OCI-LY1 (cell line): ENCODE measurements around the gene INPP5B.

Experiments
- H2AFZ ChIP-seq: fragments of 200-600 bp; sonication (generic), shearing (Covaris generic); 2 replicates; pipeline ENCODE4 v1.6.0; 2014; ENCODE audit warnings: antibody characterized with exemption, mild to moderate bottlenecking, low read length
- H3F3A ChIP-seq: fragments of 200-600 bp; sonication (generic), shearing (Covaris generic); 2 replicates; pipeline ENCODE4 v1.6.0; 2014; ENCODE audit warnings: mild to moderate bottlenecking, antibody characterized with exemption, low read length, moderate library complexity; ENCODE audit not compliant: insufficient read depth
- H3K27ac ChIP-seq: fragments of 200-600 bp; sonication (generic); 2 replicates; pipeline ENCODE4 v1.5.1; 2014; ENCODE audit warnings: low read length, mixed run types, mild to moderate bottlenecking, low read depth; ENCODE audit not compliant: poor library complexity, severe bottlenecking
- H3K27me3 ChIP-seq: fragments of 200-600 bp; sonication (generic); 2 replicates; pipeline ENCODE4 v1.6.0; 2014; ENCODE audit warnings: antibody characterized with exemption, mild to moderate bottlenecking, low read length, moderate library complexity; ENCODE audit not compliant: insufficient read depth
- H3K36me3 ChIP-seq: fragments of 200-600 bp; sonication (generic); 2 replicates; pipeline ENCODE4 v1.6.1; 2014; ENCODE audit warnings: mild to moderate bottlenecking, antibody characterized with exemption, low read length, moderate library complexity, mixed read lengths; ENCODE audit not compliant: insufficient read depth
- H3K4me1 ChIP-seq: fragments of 200-600 bp; sonication (generic); 2 replicates; pipeline ENCODE4 v1.5.1; 2014; ENCODE audit warnings: mild to moderate bottlenecking, low read length, moderate library complexity; ENCODE audit not compliant: insufficient read depth, severe bottlenecking
- H3K4me2 ChIP-seq: fragments of 200-600 bp; sonication (generic), shearing (Covaris generic); 2 replicates; pipeline ENCODE4 v1.6.1; 2014; ENCODE audit warnings: low read length
- H3K4me3 ChIP-seq: fragments of 200-600 bp; sonication (generic); 2 replicates; pipeline ENCODE4 v1.5.1; 2014; ENCODE audit warnings: low read length, low read depth, mild to moderate bottlenecking, mixed read lengths; ENCODE audit not compliant: poor library complexity, severe bottlenecking
- H3K79me2 ChIP-seq: fragments of 200-600 bp; shearing (Covaris generic); 2 replicates; pipeline ENCODE4 v1.6.1; 2016; ENCODE audit warnings: mixed run types, low read length, mixed read lengths; ENCODE audit not compliant: insufficient read depth
- H3K9ac ChIP-seq: fragments of 200-600 bp; sonication (generic), shearing (Covaris generic); 2 replicates; pipeline ENCODE4 v1.6.1; 2014; ENCODE audit warnings: mild to moderate bottlenecking, low read length, mixed read lengths
- H3K9me2 ChIP-seq: fragments of 200-600 bp; sonication (generic), shearing (Covaris generic); 2 replicates; pipeline ENCODE4 v1.6.1; 2014; ENCODE audit warnings: low read depth, mild to moderate bottlenecking, low read length, mixed read lengths
- H3K9me3 ChIP-seq: fragments of 200-600 bp; shearing (Covaris generic); 2 replicates; pipeline ENCODE4 v1.6.1; 2014; ENCODE audit warnings: low read length, mixed read lengths
- H4K20me1 ChIP-seq: fragments of 200-600 bp; sonication (generic), shearing (Covaris generic); 2 replicates; pipeline ENCODE4 v1.6.0; 2016; ENCODE audit warnings: mild to moderate bottlenecking, low read length; ENCODE audit not compliant: insufficient read depth
- EZH2 ChIP-seq: fragments of 200-600 bp; sonication (generic), shearing (Covaris generic); IDR thresholded peaks from 2 replicates; pipeline ENCODE4 v1.8.0; 2017; ENCODE audit warnings: borderline replicate concordance, mixed run types, mild to moderate bottlenecking, antibody characterized with exemption, low read length, moderate library complexity, mixed read lengths
- TF ChIP-seq, protein P1 (sequence below): fragments of 200-600 bp; sonication (generic), shearing (Covaris generic); IDR thresholded peaks from 2 replicates; pipeline ENCODE4 v1.5.1; 2017; ENCODE audit warnings: mild to moderate bottlenecking, antibody characterized with exemption, low read length, moderate library complexity, mixed read lengths

Gene INPP5B

DNA sequence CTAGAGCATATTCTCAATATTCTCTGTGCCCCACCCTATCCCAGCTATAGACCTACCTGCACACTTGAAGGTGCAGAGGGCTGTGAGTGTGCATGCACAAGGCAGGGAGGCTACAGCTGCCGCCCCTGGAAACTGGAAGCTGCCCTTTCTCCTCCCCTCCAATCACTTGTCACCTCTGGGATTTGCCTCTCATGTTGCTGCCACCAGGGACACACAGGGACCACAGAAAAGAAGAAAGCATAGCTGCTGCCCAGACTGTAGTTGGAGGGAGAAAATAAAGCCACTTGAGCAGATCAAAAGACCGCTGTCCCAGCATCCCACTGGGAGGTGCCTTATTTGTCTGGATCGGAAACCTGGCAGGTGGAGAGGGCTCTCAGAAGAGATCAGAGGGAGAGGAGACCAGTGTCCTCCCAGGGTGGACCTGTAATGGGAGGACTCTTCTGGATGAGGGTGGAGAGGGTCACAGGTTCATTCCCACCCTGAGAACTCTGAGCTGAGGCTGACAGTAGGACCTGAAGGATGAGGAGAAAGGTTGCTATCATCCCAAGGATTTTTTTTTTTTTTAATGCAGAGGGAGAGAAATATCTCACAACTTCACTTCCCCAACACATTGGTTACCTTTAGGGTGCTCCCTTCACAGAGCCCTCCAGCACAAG lies 7.6 kb upstream of the INPP5B start:
- TF ChIP-seq EZH2, result no peak
- TF ChIP-seq, protein P1, sequence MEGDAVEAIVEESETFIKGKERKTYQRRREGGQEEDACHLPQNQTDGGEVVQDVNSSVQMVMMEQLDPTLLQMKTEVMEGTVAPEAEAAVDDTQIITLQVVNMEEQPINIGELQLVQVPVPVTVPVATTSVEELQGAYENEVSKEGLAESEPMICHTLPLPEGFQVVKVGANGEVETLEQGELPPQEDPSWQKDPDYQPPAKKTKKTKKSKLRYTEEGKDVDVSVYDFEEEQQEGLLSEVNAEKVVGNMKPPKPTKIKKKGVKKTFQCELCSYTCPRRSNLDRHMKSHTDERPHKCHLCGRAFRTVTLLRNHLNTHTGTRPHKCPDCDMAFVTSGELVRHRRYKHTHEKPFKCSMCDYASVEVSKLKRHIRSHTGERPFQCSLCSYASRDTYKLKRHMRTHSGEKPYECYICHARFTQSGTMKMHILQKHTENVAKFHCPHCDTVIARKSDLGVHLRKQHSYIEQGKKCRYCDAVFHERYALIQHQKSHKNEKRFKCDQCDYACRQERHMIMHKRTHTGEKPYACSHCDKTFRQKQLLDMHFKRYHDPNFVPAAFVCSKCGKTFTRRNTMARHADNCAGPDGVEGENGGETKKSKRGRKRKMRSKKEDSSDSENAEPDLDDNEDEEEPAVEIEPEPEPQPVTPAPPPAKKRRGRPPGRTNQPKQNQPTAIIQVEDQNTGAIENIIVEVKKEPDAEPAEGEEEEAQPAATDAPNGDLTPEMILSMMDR, result no peak
- no peak overlapping the region for H3K4me2 ChIP-seq
- H3K27me3 ChIP-seq, result no peaks in the 10 kb centered on the region
- no peak overlapping the region for H3K27ac ChIP-seq
- no peaks in the 10 kb centered on the region for H3F3A ChIP-seq
- no peaks in the 10 kb centered on the region for H4K20me1 ChIP-seq
- no peaks in the 10 kb centered on the region for H3K9me3 ChIP-seq
- H3K79me2 ChIP-seq, result no peaks in the 10 kb centered on the region
- H3K4me1 ChIP-seq, result no peaks in the 10 kb centered on the region
- no peaks in the 10 kb centered on the region for H3K9me2 ChIP-seq
- no peak overlapping the region for H2AFZ ChIP-seq
- no peak overlapping the region for H3K4me3 ChIP-seq
- no peak overlapping the region for H3K9ac ChIP-seq
- peaks cover 26% of the 10 kb centered on the region for H3K36me3 ChIP-seq

DNA sequence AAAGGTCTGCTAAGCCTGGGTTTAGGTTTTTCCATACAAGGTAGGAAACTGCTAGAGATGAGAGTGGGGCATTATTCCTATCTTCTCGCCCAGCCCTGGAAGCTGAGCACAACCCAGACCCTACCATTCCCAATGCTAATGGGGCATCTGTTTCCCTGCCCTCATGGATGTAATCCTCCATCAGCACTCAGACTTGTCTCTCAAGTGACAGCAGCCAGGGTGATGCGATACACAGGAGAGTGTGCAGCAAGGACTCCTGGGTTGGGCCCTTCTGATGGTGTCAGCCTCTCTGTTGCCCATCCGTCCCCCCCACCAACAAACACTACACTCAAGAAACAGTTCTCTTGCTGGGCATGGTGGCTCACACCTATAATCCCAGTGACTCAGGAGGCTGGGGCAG lies 5.9 kb upstream of the INPP5B start:
- Histone ChIP-seq H3K79me2 (no peaks in the 10 kb centered on the region), H4K20me1 (no peaks in the 10 kb centered on the region), H3K4me3 (no peak overlapping the region), H3K9me2 (no peaks in the 10 kb centered on the region), H3K27ac (no peak overlapping the region), H3K27me3 (no peaks in the 10 kb centered on the region), H3K4me1 (peaks cover 5% of the 10 kb centered on the region), H3K4me2 (no peak overlapping the region), H3K9me3 (no peaks in the 10 kb centered on the region), H2AFZ (no peak overlapping the region), H3K36me3 (peaks cover 9% of the 10 kb centered on the region), H3F3A (no peaks in the 10 kb centered on the region), H3K9ac (no peak overlapping the region)
- TF ChIP-seq, protein P1, result no peak
- TF ChIP-seq EZH2, result no peak

DNA sequence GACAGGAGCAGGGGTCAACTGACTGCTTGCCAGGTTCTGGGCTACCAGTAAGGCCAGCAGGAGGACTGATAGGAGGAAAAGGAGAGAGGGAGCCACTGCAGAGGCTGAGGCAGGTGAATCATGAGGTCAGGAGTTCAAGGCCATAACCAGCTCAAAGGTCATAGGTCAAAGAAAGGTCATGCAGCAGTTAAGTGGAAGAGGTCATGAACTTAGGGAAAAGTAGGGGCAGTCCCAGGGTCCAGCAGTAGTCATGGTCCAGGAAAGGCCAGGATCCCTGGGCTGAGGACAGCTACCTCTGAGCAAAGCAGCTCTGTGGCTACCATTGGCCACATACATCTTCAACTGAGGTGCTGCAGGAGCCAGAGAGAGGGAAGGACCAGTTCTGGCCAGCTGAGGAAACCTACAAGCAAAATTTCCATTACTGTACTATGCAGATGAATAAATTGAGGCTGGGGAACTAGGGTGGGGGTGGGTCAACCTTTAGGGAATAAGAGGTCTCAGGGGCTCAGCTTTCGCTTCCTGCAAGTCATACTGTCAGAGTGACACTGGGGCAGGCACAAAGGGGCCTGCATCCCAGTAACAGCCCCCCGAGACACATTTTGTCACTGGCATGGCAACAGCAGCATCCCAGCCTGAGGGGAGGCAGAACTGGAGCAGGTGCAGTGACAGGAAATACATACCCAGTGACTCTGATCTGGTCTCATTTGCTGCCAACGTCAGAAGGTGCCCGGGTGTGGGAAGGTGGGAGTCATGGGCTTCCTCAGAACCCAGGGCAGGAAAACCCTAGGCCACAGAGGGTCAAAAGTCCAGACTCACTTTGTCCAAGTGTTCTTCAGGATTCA lies 5.2 kb upstream of the INPP5B start:
- no peaks in the 10 kb centered on the region for H3F3A ChIP-seq
- H3K9me3 ChIP-seq, result no peaks in the 10 kb centered on the region
- no peaks in the 10 kb centered on the region for H3K27me3 ChIP-seq
- peaks cover 2% of the 10 kb centered on the region for H3K36me3 ChIP-seq
- H3K4me2 ChIP-seq, result no peak overlapping the region
- H3K4me1 ChIP-seq, result peaks cover 13% of the 10 kb centered on the region
- no peak overlapping the region for H3K9ac ChIP-seq
- no peak overlapping the region for H3K4me3 ChIP-seq
- H3K79me2 ChIP-seq, result no peaks in the 10 kb centered on the region
- no peaks in the 10 kb centered on the region for H4K20me1 ChIP-seq
- no peak overlapping the region for H3K27ac ChIP-seq
- H3K9me2 ChIP-seq, result no peaks in the 10 kb centered on the region
- no peak for TF ChIP-seq EZH2
- TF ChIP-seq, protein P1, result no peak
- H2AFZ ChIP-seq, result no peak overlapping the region
